MM.1S (cell line): ENCODE results near the gene SLC16A10.

Experiments used
- EZH2 ChIP-seq: fragments of 300-600 bp; sonication (generic); optimal IDR thresholded peaks from 2 replicates; pipeline ENCODE3; 2017; ENCODE audit warnings: low read depth, mild to moderate bottlenecking, antibody characterized with exemption, low read length, mixed read lengths
- TF ChIP-seq, protein P1 (sequence below): fragments of 300-600 bp; sonication (generic); IDR thresholded peaks from 2 replicates; pipeline ENCODE4 v1.5.1; 2016; ENCODE audit warnings: antibody characterized with exemption, low read length, mixed read lengths

GRCh38 chr6:111195656-111196055, 108.4 kb downstream of the SLC16A10 start:
- TF ChIP-seq, protein P1, sequence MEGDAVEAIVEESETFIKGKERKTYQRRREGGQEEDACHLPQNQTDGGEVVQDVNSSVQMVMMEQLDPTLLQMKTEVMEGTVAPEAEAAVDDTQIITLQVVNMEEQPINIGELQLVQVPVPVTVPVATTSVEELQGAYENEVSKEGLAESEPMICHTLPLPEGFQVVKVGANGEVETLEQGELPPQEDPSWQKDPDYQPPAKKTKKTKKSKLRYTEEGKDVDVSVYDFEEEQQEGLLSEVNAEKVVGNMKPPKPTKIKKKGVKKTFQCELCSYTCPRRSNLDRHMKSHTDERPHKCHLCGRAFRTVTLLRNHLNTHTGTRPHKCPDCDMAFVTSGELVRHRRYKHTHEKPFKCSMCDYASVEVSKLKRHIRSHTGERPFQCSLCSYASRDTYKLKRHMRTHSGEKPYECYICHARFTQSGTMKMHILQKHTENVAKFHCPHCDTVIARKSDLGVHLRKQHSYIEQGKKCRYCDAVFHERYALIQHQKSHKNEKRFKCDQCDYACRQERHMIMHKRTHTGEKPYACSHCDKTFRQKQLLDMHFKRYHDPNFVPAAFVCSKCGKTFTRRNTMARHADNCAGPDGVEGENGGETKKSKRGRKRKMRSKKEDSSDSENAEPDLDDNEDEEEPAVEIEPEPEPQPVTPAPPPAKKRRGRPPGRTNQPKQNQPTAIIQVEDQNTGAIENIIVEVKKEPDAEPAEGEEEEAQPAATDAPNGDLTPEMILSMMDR = no peak
- TF ChIP-seq EZH2 = no peak
